Measurements from ENCODE around the gene TMCC3.

TMCC3 gene

GRCh38 chr12:94631058-94631457, 19.3 kb downstream of the TMCC3 start:
- TF ChIP-seq CTCF (IDR thresholded peaks at IDR 0.05; ENCODE audit: low read depth, low read length, missing control alignments) = no peak
- H3K4me3 ChIP-seq (ENCODE audit: low read depth, low read length) = no peak overlapping the region
- H3K27ac ChIP-seq = no peak overlapping the region
- in situ Hi-C loops (cut with HindIII; ENCODE audit: low pct_ligation_motif_present, low sequenced_read_pairs) = no loop called here
- DNase-seq = no peak
- no peaks in the 10 kb centered on the region for H3K36me3 ChIP-seq (replicated peaks)
- H3K27me3 ChIP-seq (replicated peaks) = no peaks in the 10 kb centered on the region

- H3K27me3 ChIP-seq (replicated peaks) = no peaks in the 10 kb centered on the region
- in situ Hi-C loops (cut with HindIII; ENCODE audit: low pct_ligation_motif_present, low sequenced_read_pairs) = no loop called here
- H3K36me3 ChIP-seq (replicated peaks) = no peaks in the 10 kb centered on the region
- no peak overlapping the region for H3K4me3 ChIP-seq (ENCODE audit: low read depth, low read length)
- no peak for DNase-seq
- no peak for TF ChIP-seq CTCF (IDR thresholded peaks at IDR 0.05; ENCODE audit: low read depth, low read length, missing control alignments)
- H3K27ac ChIP-seq = no peak overlapping the region
Measured at GRCh38 chr12:94628819-94629472, 21.4 kb downstream of the TMCC3 start.

- Histone ChIP-seq H3K27me3 (replicated peaks) (no peaks in the 10 kb centered on the region), H3K4me3 (ENCODE audit: low read depth, low read length) (no peak overlapping the region), H3K27ac (no peak overlapping the region), H3K36me3 (replicated peaks) (no peaks in the 10 kb centered on the region)
- TF ChIP-seq CTCF (IDR thresholded peaks at IDR 0.05; ENCODE audit: low read depth, low read length, missing control alignments) = no peak
- in situ Hi-C loops (cut with HindIII; ENCODE audit: low pct_ligation_motif_present, low sequenced_read_pairs) = no loop called here
- DNase-seq = no peak
Measured at GRCh38 chr12:94628369-94628768, 22.0 kb downstream of the TMCC3 start.

GRCh38 chr12:94625531-94625930, 24.8 kb downstream of the TMCC3 start:
- DNase-seq = no peak
- Histone ChIP-seq H3K4me3 (ENCODE audit: low read depth, low read length) (no peak overlapping the region), H3K27ac (no peak overlapping the region), H3K27me3 (replicated peaks) (no peaks in the 10 kb centered on the region), H3K36me3 (replicated peaks) (no peaks in the 10 kb centered on the region)
- no peak for TF ChIP-seq CTCF (IDR thresholded peaks at IDR 0.05; ENCODE audit: low read depth, low read length, missing control alignments)
- in situ Hi-C loops (cut with HindIII; ENCODE audit: low pct_ligation_motif_present, low sequenced_read_pairs) = no loop called here

- no peak for DNase-seq
- in situ Hi-C loops (cut with HindIII; ENCODE audit: low pct_ligation_motif_present, low sequenced_read_pairs) = no loop called here
- Histone ChIP-seq H3K27ac (no peak overlapping the region), H3K36me3 (replicated peaks) (no peaks in the 10 kb centered on the region), H3K4me3 (ENCODE audit: low read depth, low read length) (no peak overlapping the region), H3K27me3 (replicated peaks) (no peaks in the 10 kb centered on the region)
- no peak for TF ChIP-seq CTCF (IDR thresholded peaks at IDR 0.05; ENCODE audit: low read depth, low read length, missing control alignments)
Measured at GRCh38 chr12:94623161-94623920, 27.0 kb downstream of the TMCC3 start.
